HepG2 (cell line): ENCODE measurements around the gene HELZ2. TPM values are rescaled to one million over a fixed set of nuclear protein-coding genes. Genes with fewer than 3 reads are reported as not detected.

ENCODE experiments used
- ATAC-seq: fragments of 200-7000 bp; cut with Tn5 transposase; 3 replicates; pipeline ENCODE4 v1.9.1; 2020; ENCODE audit warnings: mild to moderate bottlenecking, moderate library complexity
- BruUV-seq: library from RNA; stranded (reverse); fragments of 400-500 nt; replicated peaks from 2 replicates; lab custom pipeline; 2021; lab: Mats Ljungman, UMichigan
- CTCF ChIA-PET: fragments of 300-600 bp; formaldehyde crosslinking; extraction: SDS; loops from one replicate; lab custom pipeline; 2021; ENCODE audit warnings: low total read pairs, inconsistent platforms, low intra/inter-chr PET ratio; lab: Yijun Ruan, JAX
- POLR2A ChIA-PET: fragments of 350-600 bp; sonication (Branson Sonifier 250); formaldehyde crosslinking; loops from one replicate; lab custom pipeline; 2020; ENCODE audit warnings: antibody characterized with exemption, inconsistent platforms; lab: Yijun Ruan, JAX
- DNase-seq: peaks from one replicate; pipeline ENCODE4 v3.0.0-alpha.2; 2015; ENCODE audit warnings: low spot score
- FAIRE-seq: peaks from 3 replicates; lab custom pipeline; 2011; peaks lifted over from hg19 to GRCh38; lab: Jason Lieb, UNC
- H2AFZ ChIP-seq: one replicate; pipeline ENCODE4 v1.6.1; 2011; ENCODE audit warnings: low read length, inconsistent platforms
- H3K27ac ChIP-seq: fragments of 300-600 bp; 3 replicates; pipeline ENCODE4 v1.8.0; 2011; ENCODE audit warnings: mixed run types, mild to moderate bottlenecking, mixed read lengths, low read length, inconsistent platforms; ENCODE audit not compliant: insufficient read depth; ENCODE audit errors: extremely low read length
- H3K27me3 ChIP-seq, 2 experiments: fragments of 200-600 bp in 1 of 2; 2 replicates in 1 of 2; 3 replicates in 1 of 2; pipeline versions ENCODE4 v1.6.0 to v1.8.0; 2011; ENCODE audit warnings: low read length in 2 of 2, mild to moderate bottlenecking in 2 of 2, moderate library complexity in 2 of 2, inconsistent platforms in 1 of 2; ENCODE audit not compliant: insufficient read depth in 2 of 2, control insufficient read depth in 1 of 2
- H3K36me3 ChIP-seq, 2 experiments: fragments of 200-600 bp in 1 of 2; replicated peaks in 1 of 2; 2 replicates in 1 of 2; 3 replicates in 1 of 2; pipeline versions ENCODE4 v1.5.1 to v1.8.0; 2011; ENCODE audit warnings: low read length in 2 of 2, inconsistent platforms in 1 of 2; ENCODE audit not compliant: insufficient read depth in 2 of 2, control insufficient read depth in 1 of 2
- H3K4me1 ChIP-seq: 2 replicates; pipeline ENCODE4 v1.5.1; 2012; ENCODE audit warnings: low read length, inconsistent platforms; ENCODE audit not compliant: insufficient read depth
- H3K4me2 ChIP-seq: 2 replicates; pipeline ENCODE4 v1.6.0; 2011; ENCODE audit warnings: low read depth, low read length, inconsistent platforms
- H3K4me3 ChIP-seq, 3 experiments: fragments of 200-600 bp in 1 of 3; sonication (generic), shearing (Covaris generic) in 1 of 3; replicated peaks in 1 of 3; 2 replicates each; pipeline ENCODE4 v1.5.1; 2011 to 2016; ENCODE audit warnings: low read length in 3 of 3, inconsistent platforms in 2 of 3, low read depth in 2 of 3, mild to moderate bottlenecking in 2 of 3, control low read depth in 1 of 3, mixed read lengths in 1 of 3; ENCODE audit not compliant: insufficient read depth in 1 of 3
- H3K79me2 ChIP-seq: one replicate; pipeline ENCODE4 v1.6.1; 2011; ENCODE audit warnings: low read length, inconsistent platforms; ENCODE audit not compliant: insufficient read depth
- H3K9ac ChIP-seq: 2 replicates; pipeline ENCODE4 v1.6.0; 2011; ENCODE audit warnings: mild to moderate bottlenecking, low read depth, low read length, inconsistent platforms; ENCODE audit not compliant: insufficient read depth
- H3K9me3 ChIP-seq: 2 replicates; pipeline ENCODE4 v1.5.1; 2012; ENCODE audit warnings: mild to moderate bottlenecking, low read length
- H4K20me1 ChIP-seq: 2 replicates; pipeline ENCODE4 v1.6.0; 2011; ENCODE audit warnings: inconsistent platforms, mild to moderate bottlenecking, low read length, moderate library complexity; ENCODE audit not compliant: insufficient read depth
- CREB1 ChIP-seq, 2 experiments: fragments of 450-650 bp in 1 of 2; IDR thresholded peaks; 2 replicates each; pipeline ENCODE4 v1.6.1; 2016 to 2017; ENCODE audit warnings: control low read depth in 1 of 2, mild to moderate bottlenecking in 1 of 2, missing compliant biosample characterization in 1 of 2, missing genetic modification characterization in 1 of 2
- E2F1 ChIP-seq: sonication (generic); formaldehyde crosslinking; IDR thresholded peaks from 2 replicates; pipeline ENCODE4 v1.5.0; 2020; ENCODE audit warnings: missing genetic modification reagents
- FOXK1 ChIP-seq: sonication (generic); formaldehyde crosslinking; IDR thresholded peaks from 2 replicates; pipeline ENCODE4 v1.4.0; 2020; ENCODE audit warnings: low read depth, missing genetic modification reagents, borderline replicate concordance
- HNRNPL ChIP-seq: fragments of 200-400 bp; formaldehyde crosslinking; IDR thresholded peaks from 2 replicates; pipeline ENCODE4 v1.6.1; 2017; ENCODE audit warnings: mild to moderate bottlenecking, low read depth, low read length
- LCORL ChIP-seq, 2 experiments: fragments of 450-650 bp in 1 of 2; sonication (generic) in 1 of 2; formaldehyde crosslinking in 1 of 2; IDR thresholded peaks; 2 replicates each; pipeline versions ENCODE4 v1.5.0 to v1.6.1; 2017 to 2020; ENCODE audit warnings: antibody characterized with exemption in 1 of 2, missing genetic modification reagents in 1 of 2
- NPAS2 ChIP-seq: sonication (generic); formaldehyde crosslinking; IDR thresholded peaks from 2 replicates; pipeline ENCODE4 v1.8.0; 2022; ENCODE audit warnings: mild to moderate bottlenecking, missing genetic modification reagents, borderline replicate concordance
- SAP130 ChIP-seq: IDR thresholded peaks from 2 replicates; pipeline ENCODE4 v1.6.1; 2016; ENCODE audit warnings: low read depth
- SOX13 ChIP-seq, 3 experiments: fragments of 450-650 bp in 1 of 3; sonication (generic) in 1 of 3; formaldehyde crosslinking in 1 of 3; IDR thresholded peaks in 2 of 3; conservative IDR thresholded peaks in 1 of 3; 2 replicates each; pipeline versions ENCODE4 v1.5.0 to v1.6.1; 2016 to 2020; ENCODE audit warnings: antibody characterized with exemption in 1 of 3, mild to moderate bottlenecking in 1 of 3, missing compliant biosample characterization in 1 of 3, missing genetic modification reagents in 1 of 3, moderate library complexity in 1 of 3
- ZNF101 ChIP-seq: sonication (generic); formaldehyde crosslinking; IDR thresholded peaks from 2 replicates; pipeline ENCODE4 v1.4.0; 2020; ENCODE audit warnings: mild to moderate bottlenecking, low read depth, missing genetic modification reagents, borderline replicate concordance
- ZNF24 ChIP-seq: fragments of 450-650 bp; IDR thresholded peaks from 2 replicates; pipeline ENCODE4 v1.6.1; 2017; ENCODE audit warnings: antibody characterized with exemption, mild to moderate bottlenecking
- ZNF496 ChIP-seq: sonication (generic); formaldehyde crosslinking; IDR thresholded peaks from 2 replicates; pipeline ENCODE4 v1.8.1; 2023; ENCODE audit warnings: mild to moderate bottlenecking, moderate library complexity, missing genetic modification reagents; ENCODE audit not compliant: insufficient replicate concordance
- ZNF563 ChIP-seq: sonication (generic); formaldehyde crosslinking; IDR thresholded peaks from 2 replicates; pipeline ENCODE4 v1.8.0; 2022; ENCODE audit warnings: mild to moderate bottlenecking, moderate library complexity, missing genetic modification reagents
- ZNF724P ChIP-seq: sonication (generic); formaldehyde crosslinking; IDR thresholded peaks from 2 replicates; pipeline ENCODE4 v1.8.0; 2022; ENCODE audit warnings: missing genetic modification reagents, borderline replicate concordance
- ZNF775 ChIP-seq: sonication (generic); formaldehyde crosslinking; IDR thresholded peaks from 2 replicates; pipeline ENCODE4 v1.4.0; 2020; ENCODE audit warnings: missing genetic modification reagents, mild to moderate bottlenecking, moderate library complexity, borderline replicate concordance
- WGBS: methylation state at CpG from one replicate; pipeline ENCODE4 v1.1.6; 2017; ENCODE audit warnings: low lambda C conversion rate; 5-methylcytosine and 5-hydroxymethylcytosine counted together
- in situ Hi-C: cut with HindIII; loops from 2 replicates; pipeline ENCODE4 v1.10.0; 2017; ENCODE audit warnings: low pct_unique_long_range_greater_than_20kb; ENCODE audit not compliant: extremely low pct_ligation_motif_present
- intact Hi-C: fragments of 100-400 bp; cut with micrococcal nuclease; formaldehyde crosslinking; loops from one replicate; pipeline ENCODE4 v1.10.0; 2022; ENCODE audit not compliant: unreplicated experiment
- polyA plus RNA-seq, 8 experiments: library from polyadenylated mRNA; depleted of rRNA in 3 of 8; stranded (reverse) in 7 of 8; unstranded in 1 of 8; fragments of >200 nt; fragmentation: Illumina TruSeq in 4 of 8; extraction: Trizol in 4 of 8; gene quantifications; 2 replicates each; pipeline versions ENCODE4 v1.2.1 to v1.2.3, GENCODE V29; 2011 to 2016; ENCODE audit warnings: low read depth in 4 of 8, missing spikeins in 1 of 8, mixed read lengths in 1 of 8; ENCODE audit not compliant: insufficient read depth in 1 of 8
- total RNA-seq, 5 experiments: library from RNA; depleted of rRNA; stranded (reverse); fragments of >200 nt; fragmentation: Illumina TruSeq; extraction: Trizol; gene quantifications; 2 replicates each; pipeline ENCODE4 v1.2.3, GENCODE V29; 2016; ENCODE audit warnings: low read depth in 1 of 5
- TF ChIP-seq, protein P1 (sequence below): sonication (generic); formaldehyde crosslinking; IDR thresholded peaks from 2 replicates; pipeline ENCODE4 v1.8.1; 2023; ENCODE audit warnings: mild to moderate bottlenecking, moderate library complexity, missing genetic modification reagents
- TF ChIP-seq, protein P2 (sequence below): sonication (generic); formaldehyde crosslinking; conservative IDR thresholded peaks from 2 replicates; pipeline ENCODE4 v1.8.1; 2023; ENCODE audit warnings: missing genetic modification reagents

HELZ2 gene
- total and polyA plus RNA-seq, 2 of the 13 experiments (the other 11 are each of a cell fraction or from before 2014, with no cell fraction given) = 9.6 to 10.1 TPM

GRCh38 chr20:63579017-63579694, 5.1 kb upstream of the HELZ2 start:
- Histone ChIP-seq H3K27ac (no peak overlapping the region), H2AFZ (no peak overlapping the region), H3K36me3 (no peaks in the 10 kb centered on the region), H3K4me1 (peaks cover 78% of the 10 kb centered on the region), H4K20me1 (no peaks in the 10 kb centered on the region), H3K4me3 (no peak overlapping the region; a peak in 1 of 6 replicates), H3K9me3 (no peaks in the 10 kb centered on the region), H3K4me2 (peak overlapping the region; percentile 22; the same call in 1 of the 2 replicates), H3K9ac (no peak overlapping the region), H3K79me2 (no peaks in the 10 kb centered on the region), H3K27me3 (peaks cover 6 to 41% of the 10 kb centered on the region in 2 experiments; a peak in 3 of 5 replicates)
- POLR2A ChIA-PET = no interaction called here
- FAIRE-seq (no peak), DNase-seq (no peak), ATAC-seq (no peak)
- WGBS = 33% methylated on average over 19 of the region's 19 CpGs
- BruUV-seq = no TSS peak
- intact Hi-C loops = no loop called here
- CTCF ChIA-PET = interaction anchor here (4.5 kb wide), 1 partner anchor 41 kb away, joined by 29 read pairs; the partner anchor contains the start of gene PTK6
- in situ Hi-C loops = loop anchor here (5.0 kb wide), 1 partner anchor 42 kb away; the partner anchor contains the start of gene PTK6
- TF ChIP-seq CREB1 (IDR thresholded peaks at IDR 0.05) (peak; percentile 89), CREB1 (CRISPR knock-in tag; IDR thresholded peaks at IDR 0.05) (no peak), FOXK1 (no peak), ZNF724P (0 out of 2 replicates have a peak, but pooled peaks have one; percentile 35), ZNF563 (CRISPR knock-in tag) (no peak), SOX13 (IDR thresholded peaks at IDR 0.05) (no peak), SOX13 (CRISPR knock-in tag; conservative IDR thresholded peaks at IDR 0.05 in 1 of 2, IDR thresholded peaks at IDR 0.05 in 1 of 2) (no peak), E2F1 (CRISPR knock-in tag) (no peak), SAP130 (CRISPR knock-in tag) (0 out of 2 replicates have a peak, but pooled peaks have one; percentile 6), LCORL (IDR thresholded peaks at IDR 0.05) (no peak), LCORL (CRISPR knock-in tag; IDR thresholded peaks at IDR 0.05) (0 out of 2 replicates have a peak, but pooled peaks have one; percentile 48), ZNF24 (no peak), ZNF775 (CRISPR knock-in tag) (no peak), ZNF496 (no peak), NPAS2 (CRISPR knock-in tag) (no peak), ZNF101 (no peak), HNRNPL (no peak)
- TF ChIP-seq, protein P1, sequence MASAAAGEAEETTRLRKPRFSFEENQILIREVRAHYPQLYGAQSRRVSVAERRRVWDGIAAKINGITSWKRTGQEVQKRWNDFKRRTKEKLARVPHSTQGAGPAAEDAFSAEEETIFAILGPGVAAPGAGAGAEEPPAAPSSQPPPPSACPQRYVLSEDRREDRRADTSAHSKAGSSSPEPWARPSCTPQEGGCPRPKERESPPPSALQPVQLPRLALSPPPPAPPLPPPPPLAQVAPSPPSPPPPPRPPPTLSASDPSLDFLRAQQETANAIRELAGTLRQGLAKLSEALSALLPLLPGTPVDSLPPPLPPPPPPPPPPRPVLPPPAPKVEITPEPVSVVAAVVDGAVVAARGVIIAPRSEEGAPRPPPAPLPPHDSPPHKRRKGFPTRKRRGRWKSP (CRISPR knock-in tag) = no peak
- TF ChIP-seq, protein P2, sequence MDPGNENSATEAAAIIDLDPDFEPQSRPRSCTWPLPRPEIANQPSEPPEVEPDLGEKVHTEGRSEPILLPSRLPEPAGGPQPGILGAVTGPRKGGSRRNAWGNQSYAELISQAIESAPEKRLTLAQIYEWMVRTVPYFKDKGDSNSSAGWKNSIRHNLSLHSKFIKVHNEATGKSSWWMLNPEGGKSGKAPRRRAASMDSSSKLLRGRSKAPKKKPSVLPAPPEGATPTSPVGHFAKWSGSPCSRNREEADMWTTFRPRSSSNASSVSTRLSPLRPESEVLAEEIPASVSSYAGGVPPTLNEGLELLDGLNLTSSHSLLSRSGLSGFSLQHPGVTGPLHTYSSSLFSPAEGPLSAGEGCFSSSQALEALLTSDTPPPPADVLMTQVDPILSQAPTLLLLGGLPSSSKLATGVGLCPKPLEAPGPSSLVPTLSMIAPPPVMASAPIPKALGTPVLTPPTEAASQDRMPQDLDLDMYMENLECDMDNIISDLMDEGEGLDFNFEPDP (CRISPR knock-in tag) = no peak
